Superior temporal gyrus (tissue), 1 donor: ENCODE data around the gene COQ8B.
"Not testable (repeated sequence)": the region's sequence is repeated elsewhere in the genome, so short reads cannot be mapped to it uniquely, and the experiment has no call there.

Source experiments
- DNase-seq: peaks from one replicate; pipeline ENCODE4 v3.0.0-alpha.2; 2016; ENCODE audit errors: extremely low spot score

Gene COQ8B

GRCh38 chr19:40742477-40742876, 25.8 kb upstream of the COQ8B start:
- DNase-seq = no peak

GRCh38 chr19:40741527-40742390, 25.1 kb upstream of the COQ8B start:
- no peak for DNase-seq

- peak; percentile 70 for DNase-seq
These were observed 24.1 kb upstream of the COQ8B start for GRCh38 chr19:40740747-40741146.

GRCh38 chr19:40739871-40740703, 23.4 kb upstream of the COQ8B start:
- no peak for DNase-seq

- no peak for DNase-seq
These were observed 22.5 kb upstream of the COQ8B start for GRCh38 chr19:40739030-40739839.

- no peak for DNase-seq
These were observed 20.5 kb upstream of the COQ8B start for GRCh38 chr19:40737102-40737644.

- no peak for DNase-seq
These were observed 20.0 kb upstream of the COQ8B start for GRCh38 chr19:40736661-40737060.

- DNase-seq = no peak
These were observed 18.5 kb upstream of the COQ8B start for GRCh38 chr19:40735013-40735771.

GRCh38 chr19:40733149-40733548, 16.5 kb upstream of the COQ8B start:
- DNase-seq = no peak

- DNase-seq = not testable (repeated sequence)
These were observed 15.6 kb upstream of the COQ8B start for GRCh38 chr19:40732304-40732703.

- not testable (repeated sequence) for DNase-seq
These were observed 13.4 kb upstream of the COQ8B start for GRCh38 chr19:40730065-40730464.

GRCh38 chr19:40726279-40726678, 9.6 kb upstream of the COQ8B start:
- no peak for DNase-seq

GRCh38 chr19:40724855-40725254, 8.2 kb upstream of the COQ8B start:
- no peak for DNase-seq

GRCh38 chr19:40724315-40724714, 7.6 kb upstream of the COQ8B start:
- no peak for DNase-seq

GRCh38 chr19:40723661-40724254, 7.1 kb upstream of the COQ8B start:
- no peak for DNase-seq

- no peak for DNase-seq
These were observed 5.4 kb upstream of the COQ8B start for GRCh38 chr19:40721936-40722661.

GRCh38 chr19:40721140-40721486, 4.4 kb upstream of the COQ8B start:
- no peak for DNase-seq

GRCh38 chr19:40719414-40719894, 2.8 kb upstream of the COQ8B start:
- no peak for DNase-seq

GRCh38 chr19:40718774-40719391, 2.2 kb upstream of the COQ8B start:
- DNase-seq = no peak
